ENCODE measurements around the gene PKHD1. TPM values are rescaled to one million over a fixed set of nuclear protein-coding genes. Genes with fewer than 3 reads are reported as not detected.

PKHD1 gene
- total RNA-seq, 1 donor from 2014 or later: not detected

GRCh38 chr6:51648774-51649173, 438.6 kb downstream of the PKHD1 start:
- Mint-ChIP-seq H3K27ac (no peak overlapping the region), H3K36me3 (ENCODE audit: low read depth) (no peaks in the 10 kb centered on the region), H3K4me3 (ENCODE audit: low read depth) (no peak overlapping the region), H3K4me1 (ENCODE audit: low read depth) (no peaks in the 10 kb centered on the region), H3K9me3 (no peaks in the 10 kb centered on the region), H3K27me3 (ENCODE audit: low read depth) (no peaks in the 10 kb centered on the region)
- DNase-seq (ENCODE audit: low spot score): no peak
- intact Hi-C loops (cut with micrococcal nuclease): no loop called here

- Mint-ChIP-seq H3K4me1 (ENCODE audit: low read depth) (no peaks in the 10 kb centered on the region), H3K4me3 (ENCODE audit: low read depth) (no peak overlapping the region), H3K36me3 (ENCODE audit: low read depth) (no peaks in the 10 kb centered on the region), H3K9me3 (no peaks in the 10 kb centered on the region), H3K27ac (no peak overlapping the region), H3K27me3 (ENCODE audit: low read depth) (no peaks in the 10 kb centered on the region)
- intact Hi-C loops (cut with micrococcal nuclease): no loop called here
- DNase-seq (ENCODE audit: low spot score): no peak
Observed at GRCh38 chr6:51648236-51648635, 439.2 kb downstream of the PKHD1 start.

- Mint-ChIP-seq H3K4me1 (ENCODE audit: low read depth) (no peaks in the 10 kb centered on the region), H3K27me3 (ENCODE audit: low read depth) (no peaks in the 10 kb centered on the region), H3K36me3 (ENCODE audit: low read depth) (no peaks in the 10 kb centered on the region)
Observed at GRCh38 chr6:51644426-51644825, 443.0 kb downstream of the PKHD1 start.

GRCh38 chr6:51640021-51640420, 447.4 kb downstream of the PKHD1 start:
- H3K27ac Mint-ChIP-seq: no peak overlapping the region
- no peaks in the 10 kb centered on the region for H3K4me1 Mint-ChIP-seq (ENCODE audit: low read depth)
- intact Hi-C loops (cut with micrococcal nuclease): no loop called here
- H3K27me3 Mint-ChIP-seq (ENCODE audit: low read depth): no peaks in the 10 kb centered on the region
- DNase-seq (ENCODE audit: low spot score): no peak
- H3K9me3 Mint-ChIP-seq: no peaks in the 10 kb centered on the region
- H3K36me3 Mint-ChIP-seq (ENCODE audit: low read depth): no peaks in the 10 kb centered on the region
- H3K4me3 Mint-ChIP-seq (ENCODE audit: low read depth): no peak overlapping the region

More at GRCh38 chr6:51644426-51644825, 443.0 kb downstream of the PKHD1 start:
- Mint-ChIP-seq H3K4me3 (ENCODE audit: low read depth) (no peak overlapping the region), H3K9me3 (no peaks in the 10 kb centered on the region), H3K27ac (no peak overlapping the region)
- intact Hi-C loops (cut with micrococcal nuclease): no loop called here
- no peak for DNase-seq (ENCODE audit: low spot score)

- Mint-ChIP-seq H3K27me3 (ENCODE audit: low read depth) (no peaks in the 10 kb centered on the region), H3K27ac (no peak overlapping the region), H3K36me3 (ENCODE audit: low read depth) (no peaks in the 10 kb centered on the region), H3K4me1 (ENCODE audit: low read depth) (no peaks in the 10 kb centered on the region), H3K9me3 (no peaks in the 10 kb centered on the region), H3K4me3 (ENCODE audit: low read depth) (no peak overlapping the region)
- intact Hi-C loops (cut with micrococcal nuclease): no loop called here
- no peak for DNase-seq (ENCODE audit: low spot score)
Observed at GRCh38 chr6:51633424-51633823, 454.0 kb downstream of the PKHD1 start.

- Mint-ChIP-seq H3K27ac (no peak overlapping the region), H3K27me3 (ENCODE audit: low read depth) (no peaks in the 10 kb centered on the region), H3K4me1 (ENCODE audit: low read depth) (no peaks in the 10 kb centered on the region), H3K4me3 (ENCODE audit: low read depth) (no peak overlapping the region), H3K9me3 (no peaks in the 10 kb centered on the region), H3K36me3 (ENCODE audit: low read depth) (no peaks in the 10 kb centered on the region)
- intact Hi-C loops (cut with micrococcal nuclease): no loop called here
- DNase-seq (ENCODE audit: low spot score): no peak
Observed at GRCh38 chr6:51630011-51630410, 457.4 kb downstream of the PKHD1 start.

GRCh38 chr6:51626391-51626790, 461.0 kb downstream of the PKHD1 start:
- no peaks in the 10 kb centered on the region for H3K27me3 Mint-ChIP-seq (ENCODE audit: low read depth)
- H3K27ac Mint-ChIP-seq: no peak overlapping the region
- H3K9me3 Mint-ChIP-seq: no peaks in the 10 kb centered on the region
- H3K36me3 Mint-ChIP-seq (ENCODE audit: low read depth): no peaks in the 10 kb centered on the region
- no peak for DNase-seq (ENCODE audit: low spot score)
- intact Hi-C loops (cut with micrococcal nuclease): no loop called here
- H3K4me3 Mint-ChIP-seq (ENCODE audit: low read depth): no peak overlapping the region
- no peaks in the 10 kb centered on the region for H3K4me1 Mint-ChIP-seq (ENCODE audit: low read depth)

- Mint-ChIP-seq H3K4me1 (ENCODE audit: low read depth) (no peaks in the 10 kb centered on the region), H3K9me3 (no peaks in the 10 kb centered on the region), H3K27ac (no peak overlapping the region), H3K4me3 (ENCODE audit: low read depth) (no peak overlapping the region), H3K36me3 (ENCODE audit: low read depth) (no peaks in the 10 kb centered on the region), H3K27me3 (ENCODE audit: low read depth) (no peaks in the 10 kb centered on the region)
- intact Hi-C loops (cut with micrococcal nuclease): no loop called here
- DNase-seq (ENCODE audit: low spot score): no peak
Observed at GRCh38 chr6:51625566-51625965, 461.8 kb downstream of the PKHD1 start.

GRCh38 chr6:51620971-51621370, 466.4 kb downstream of the PKHD1 start:
- H3K4me3 Mint-ChIP-seq (ENCODE audit: low read depth): no peak overlapping the region
- no peaks in the 10 kb centered on the region for H3K36me3 Mint-ChIP-seq (ENCODE audit: low read depth)
- H3K27ac Mint-ChIP-seq: no peak overlapping the region
- DNase-seq (ENCODE audit: low spot score): no peak
- H3K27me3 Mint-ChIP-seq (ENCODE audit: low read depth): no peaks in the 10 kb centered on the region
- H3K4me1 Mint-ChIP-seq (ENCODE audit: low read depth): no peaks in the 10 kb centered on the region
- no peaks in the 10 kb centered on the region for H3K9me3 Mint-ChIP-seq
- intact Hi-C loops (cut with micrococcal nuclease): no loop called here

GRCh38 chr6:51619042-51619799, 468.2 kb downstream of the PKHD1 start:
- H3K36me3 Mint-ChIP-seq (ENCODE audit: low read depth): no peaks in the 10 kb centered on the region
- H3K4me3 Mint-ChIP-seq (ENCODE audit: low read depth): no peak overlapping the region
- H3K9me3 Mint-ChIP-seq: no peaks in the 10 kb centered on the region
- DNase-seq (ENCODE audit: low spot score): no peak
- intact Hi-C loops (cut with micrococcal nuclease): no loop called here
- H3K27ac Mint-ChIP-seq: no peak overlapping the region
- no peaks in the 10 kb centered on the region for H3K27me3 Mint-ChIP-seq (ENCODE audit: low read depth)
- H3K4me1 Mint-ChIP-seq (ENCODE audit: low read depth): no peaks in the 10 kb centered on the region

GRCh38 chr6:51618563-51618962, 468.9 kb downstream of the PKHD1 start:
- Mint-ChIP-seq H3K9me3 (no peaks in the 10 kb centered on the region), H3K4me3 (ENCODE audit: low read depth) (no peak overlapping the region), H3K27me3 (ENCODE audit: low read depth) (no peaks in the 10 kb centered on the region), H3K36me3 (ENCODE audit: low read depth) (no peaks in the 10 kb centered on the region), H3K4me1 (ENCODE audit: low read depth) (no peaks in the 10 kb centered on the region), H3K27ac (no peak overlapping the region)
- intact Hi-C loops (cut with micrococcal nuclease): no loop called here
- DNase-seq (ENCODE audit: low spot score): no peak

GRCh38 chr6:51617751-51618150, 469.7 kb downstream of the PKHD1 start:
- H3K27ac Mint-ChIP-seq: no peak overlapping the region
- no peak for DNase-seq (ENCODE audit: low spot score)
- H3K9me3 Mint-ChIP-seq: no peaks in the 10 kb centered on the region
- H3K4me3 Mint-ChIP-seq (ENCODE audit: low read depth): no peak overlapping the region
- intact Hi-C loops (cut with micrococcal nuclease): no loop called here
- H3K36me3 Mint-ChIP-seq (ENCODE audit: low read depth): no peaks in the 10 kb centered on the region
- no peaks in the 10 kb centered on the region for H3K27me3 Mint-ChIP-seq (ENCODE audit: low read depth)
- H3K4me1 Mint-ChIP-seq (ENCODE audit: low read depth): no peaks in the 10 kb centered on the region

- Mint-ChIP-seq H3K4me1 (ENCODE audit: low read depth) (no peaks in the 10 kb centered on the region), H3K4me3 (ENCODE audit: low read depth) (no peak overlapping the region), H3K9me3 (no peaks in the 10 kb centered on the region), H3K27me3 (ENCODE audit: low read depth) (no peaks in the 10 kb centered on the region), H3K36me3 (ENCODE audit: low read depth) (no peaks in the 10 kb centered on the region), H3K27ac (no peak overlapping the region)
- DNase-seq (ENCODE audit: low spot score): no peak
- intact Hi-C loops (cut with micrococcal nuclease): no loop called here
Observed at GRCh38 chr6:51616243-51616642, 471.2 kb downstream of the PKHD1 start.

- no peaks in the 10 kb centered on the region for H3K9me3 Mint-ChIP-seq
- no peaks in the 10 kb centered on the region for H3K27me3 Mint-ChIP-seq (ENCODE audit: low read depth)
- no peaks in the 10 kb centered on the region for H3K36me3 Mint-ChIP-seq (ENCODE audit: low read depth)
- no peak overlapping the region for H3K4me3 Mint-ChIP-seq (ENCODE audit: low read depth)
- H3K4me1 Mint-ChIP-seq (ENCODE audit: low read depth): no peaks in the 10 kb centered on the region
- intact Hi-C loops (cut with micrococcal nuclease): no loop called here
- no peak for DNase-seq (ENCODE audit: low spot score)
- no peak overlapping the region for H3K27ac Mint-ChIP-seq
Observed at GRCh38 chr6:51614725-51615124, 472.7 kb downstream of the PKHD1 start.
